Osteoblast (primary cell): ENCODE data around the gene CAST. TPM values are rescaled to one million over a fixed set of nuclear protein-coding genes. Genes with fewer than 3 reads are reported as not detected.

ENCODE experiments used
- DNase-seq: peaks from one replicate; pipeline ENCODE4 v3.0.0; 2011; ENCODE audit warnings: low spot score, mixed read lengths; ENCODE audit not compliant: insufficient read length; ENCODE audit errors: missing footprints
- H2AFZ ChIP-seq: 2 replicates; pipeline ENCODE4 v1.6.0; 2011; ENCODE audit warnings: mild to moderate bottlenecking, low read length
- H3K27ac ChIP-seq: 2 replicates; pipeline ENCODE4 v1.5.1; 2011; ENCODE audit warnings: mild to moderate bottlenecking, low read depth, low read length, moderate library complexity
- H3K27me3 ChIP-seq: 2 replicates; pipeline ENCODE4 v1.6.0; 2012; ENCODE audit warnings: mild to moderate bottlenecking, control low read depth, inconsistent platforms, low read length, moderate library complexity; ENCODE audit not compliant: insufficient read depth
- H3K36me3 ChIP-seq: 2 replicates; pipeline ENCODE4 v1.5.1; 2011; ENCODE audit warnings: mild to moderate bottlenecking, low read length, control low read depth, moderate library complexity; ENCODE audit not compliant: insufficient read depth
- H3K4me1 ChIP-seq: 2 replicates; pipeline ENCODE4 v1.5.1; 2011; ENCODE audit warnings: mild to moderate bottlenecking, low read length, control low read depth, moderate library complexity; ENCODE audit not compliant: insufficient read depth
- H3K4me2 ChIP-seq: 2 replicates; pipeline ENCODE4 v1.6.0; 2011; ENCODE audit warnings: mild to moderate bottlenecking, low read length; ENCODE audit not compliant: insufficient read depth
- H3K4me3 ChIP-seq: fragments of 200-600 bp; sonication (generic); 3 replicates; pipeline ENCODE4 v1.5.1; 2012; ENCODE audit warnings: mild to moderate bottlenecking, low read length, inconsistent platforms; ENCODE audit not compliant: insufficient read depth
- H3K79me2 ChIP-seq: 2 replicates; pipeline ENCODE4 v1.6.0; 2012; ENCODE audit warnings: mild to moderate bottlenecking, low read length, control low read depth, inconsistent platforms; ENCODE audit not compliant: insufficient read depth
- H3K9me3 ChIP-seq: 2 replicates; pipeline ENCODE4 v1.5.1; 2011; ENCODE audit warnings: low read depth, low read length, control low read depth
- H4K20me1 ChIP-seq: 2 replicates; pipeline ENCODE4 v1.6.0; 2012; ENCODE audit warnings: mild to moderate bottlenecking, low read length, control low read depth; ENCODE audit not compliant: insufficient read depth
- CTCF ChIP-seq: IDR thresholded peaks from 2 replicates; pipeline ENCODE4 v1.5.1; 2011; ENCODE audit warnings: mild to moderate bottlenecking, low read depth, low read length, moderate library complexity; ENCODE audit errors: extremely low read depth
- total RNA-seq: library from RNA; depleted of rRNA; stranded (reverse); fragments of >200 nt; gene quantifications from 2 replicates; pipeline ENCODE4 v1.2.3, GENCODE V29; 2012

The CAST gene
- total RNA-seq, 1 donor: 278 TPM

- TF ChIP-seq CTCF: no peak
- Histone ChIP-seq H3K4me3 (no peak overlapping the region), H3K79me2 (no peaks in the 10 kb centered on the region), H3K4me2 (no peak overlapping the region), H3K27ac (peak overlapping the region; percentile 70), H3K36me3 (no peaks in the 10 kb centered on the region), H3K4me1 (peaks cover 35% of the 10 kb centered on the region), H4K20me1 (no peaks in the 10 kb centered on the region), H3K27me3 (no peaks in the 10 kb centered on the region), H3K9me3 (no peaks in the 10 kb centered on the region), H2AFZ (no peak overlapping the region)
- peak; percentile 92 for DNase-seq
These were observed 5.1 kb upstream of the CAST start for GRCh38 chr5:96657068-96657467.

DNA sequence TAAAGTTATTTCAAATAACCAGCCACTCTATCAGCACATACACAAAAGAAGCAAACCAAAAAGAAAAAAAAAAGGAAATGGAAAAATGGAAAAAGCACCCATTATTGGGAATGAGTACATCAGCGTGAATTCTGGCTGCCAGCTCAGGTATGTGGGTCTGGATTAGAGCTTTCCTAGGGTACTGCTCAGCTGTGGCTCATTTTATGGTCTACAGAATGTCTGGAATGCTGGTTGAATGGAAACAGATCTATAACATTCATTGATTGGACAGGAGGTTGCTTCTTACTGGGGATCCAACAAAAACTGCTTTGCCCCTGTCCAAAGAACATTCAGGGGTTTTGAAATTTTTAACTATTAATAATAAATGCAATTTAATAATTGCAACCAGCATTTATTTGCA is 3.9 kb upstream of the CAST start:
- no peak for DNase-seq
- no peaks in the 10 kb centered on the region for H3K9me3 ChIP-seq
- no peaks in the 10 kb centered on the region for H3K27me3 ChIP-seq
- no peak overlapping the region for H3K4me2 ChIP-seq
- peaks cover 4% of the 10 kb centered on the region for H4K20me1 ChIP-seq
- H3K27ac ChIP-seq: no peak overlapping the region
- H3K4me1 ChIP-seq: peaks cover 35% of the 10 kb centered on the region
- TF ChIP-seq CTCF: no peak
- H3K36me3 ChIP-seq: no peaks in the 10 kb centered on the region
- H3K4me3 ChIP-seq: no peak overlapping the region
- H2AFZ ChIP-seq: no peak overlapping the region
- H3K79me2 ChIP-seq: peaks cover 9% of the 10 kb centered on the region

GRCh38 chr5:96659170-96659569 is 3.0 kb upstream of the CAST start:
- H3K36me3 ChIP-seq: no peaks in the 10 kb centered on the region
- peaks cover 39% of the 10 kb centered on the region for H3K4me1 ChIP-seq
- H3K4me2 ChIP-seq: no peak overlapping the region
- no peak for TF ChIP-seq CTCF
- peaks cover 18% of the 10 kb centered on the region for H3K79me2 ChIP-seq
- no peaks in the 10 kb centered on the region for H3K9me3 ChIP-seq
- H3K27me3 ChIP-seq: no peaks in the 10 kb centered on the region
- H2AFZ ChIP-seq: no peak overlapping the region
- no peak for DNase-seq
- H3K4me3 ChIP-seq: no peak overlapping the region
- H3K27ac ChIP-seq: no peak overlapping the region
- H4K20me1 ChIP-seq: peaks cover 9% of the 10 kb centered on the region

DNA sequence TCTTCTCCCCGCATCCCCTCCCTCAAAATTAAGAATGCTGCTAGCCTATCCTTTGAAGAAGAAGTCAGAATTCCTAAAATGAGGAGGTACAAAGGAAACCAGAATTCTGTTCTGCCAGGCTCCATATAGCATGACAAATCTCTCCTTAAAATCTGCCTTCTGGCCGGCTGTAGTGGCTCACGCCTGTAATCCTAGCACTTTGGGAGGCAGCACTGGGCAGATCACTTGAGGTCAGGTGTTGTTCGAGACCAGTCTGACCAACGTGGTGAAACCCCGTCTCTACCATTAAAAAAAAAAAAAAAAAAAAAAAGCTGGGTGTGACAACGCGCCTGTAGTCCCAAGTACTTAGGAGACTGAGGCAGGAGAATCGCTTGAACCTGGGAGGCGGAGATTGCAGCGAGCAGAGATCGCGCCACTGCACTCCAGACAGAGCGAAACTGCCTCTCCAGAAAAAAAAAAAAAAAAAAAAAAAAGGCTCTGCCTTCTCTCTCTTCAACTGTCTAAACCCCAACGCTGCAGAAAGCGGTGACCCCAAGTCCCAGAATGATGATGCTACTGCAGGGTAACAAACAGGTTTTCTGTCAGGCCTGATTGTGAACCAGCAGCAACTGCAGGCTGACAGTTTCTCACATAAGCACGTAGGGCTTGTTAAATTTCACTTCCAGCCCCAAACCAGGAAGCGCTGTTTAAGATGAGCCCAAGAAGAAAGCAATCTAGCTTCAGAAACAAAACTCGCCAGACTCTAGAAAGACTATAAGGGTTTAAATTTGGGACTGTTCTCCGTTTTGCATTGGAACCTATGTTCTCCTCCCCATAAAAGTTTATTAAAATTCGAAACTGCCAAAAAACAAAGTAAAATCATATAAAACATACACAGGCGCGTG is 963 bp upstream of the CAST start:
- peak; percentile 80 for DNase-seq
- no peak for TF ChIP-seq CTCF

More for the DNA sequence above, 963 bp upstream of the CAST start:
- H3K79me2 ChIP-seq: peaks cover 38% of the 10 kb centered on the region
- peak overlapping the region; percentile 70 for H2AFZ ChIP-seq
- peaks cover 27% of the 10 kb centered on the region for H4K20me1 ChIP-seq
- no peaks in the 10 kb centered on the region for H3K9me3 ChIP-seq
- peak overlapping the region; percentile 98 for H3K4me3 ChIP-seq
- peak overlapping the region; percentile 79 for H3K27ac ChIP-seq
- no peaks in the 10 kb centered on the region for H3K36me3 ChIP-seq
- peak overlapping the region; percentile 98 for H3K4me2 ChIP-seq
- H3K27me3 ChIP-seq: no peaks in the 10 kb centered on the region
- H3K4me1 ChIP-seq: peaks cover 26% of the 10 kb centered on the region
